Smooth muscle cell (in vitro differentiated cells): ENCODE results near the gene NUP93. TPM values are rescaled to one million over a fixed set of nuclear protein-coding genes. Genes with fewer than 3 reads are reported as not detected.

Source experiments
- DNase-seq: peaks from one replicate; lab custom pipeline; 2025; ENCODE audit not compliant: unreplicated experiment; lab: John Stamatoyannopoulos, UW
- H2AFZ ChIP-seq: fragments of 200-600 bp; sonication (generic); 2 replicates; pipeline ENCODE4 v1.6.0; 2016; ENCODE audit warnings: antibody characterized with exemption, low read depth, mild to moderate bottlenecking
- H3F3A ChIP-seq: fragments of 200-600 bp; sonication (generic); 2 replicates; pipeline ENCODE4 v1.6.0; 2017; ENCODE audit warnings: antibody characterized with exemption, low read depth
- H3K27ac ChIP-seq: fragments of 200-600 bp; sonication (generic); 2 replicates; pipeline ENCODE4 v1.5.1; 2016; ENCODE audit warnings: low read depth, mild to moderate bottlenecking
- H3K27me3 ChIP-seq: fragments of 200-600 bp; sonication (generic); 2 replicates; pipeline ENCODE4 v1.6.1; 2016; ENCODE audit warnings: low read depth, mild to moderate bottlenecking
- H3K36me3 ChIP-seq: fragments of 200-600 bp; sonication (generic); 2 replicates; pipeline ENCODE4 v1.5.1; 2016; ENCODE audit warnings: low read depth
- H3K4me1 ChIP-seq: fragments of 200-600 bp; sonication (generic); 2 replicates; pipeline ENCODE4 v1.5.1; 2016; ENCODE audit warnings: low read depth
- H3K4me2 ChIP-seq: fragments of 200-600 bp; sonication (generic); 2 replicates; pipeline ENCODE4 v1.6.0; 2016; ENCODE audit warnings: mild to moderate bottlenecking
- H3K4me3 ChIP-seq: fragments of 200-600 bp; sonication (generic); 2 replicates; pipeline ENCODE4 v1.5.1; 2016; ENCODE audit warnings: mild to moderate bottlenecking
- H3K79me2 ChIP-seq: fragments of 200-600 bp; sonication (generic); 2 replicates; pipeline ENCODE4 v1.6.0; 2016; ENCODE audit warnings: low read depth, mild to moderate bottlenecking
- H3K9ac ChIP-seq: fragments of 200-600 bp; sonication (generic); 2 replicates; pipeline ENCODE4 v1.6.0; 2016; ENCODE audit warnings: low read depth
- H3K9me3 ChIP-seq: fragments of 200-600 bp; sonication (generic); replicated peaks from 2 replicates; pipeline ENCODE4 v1.5.1; 2016; ENCODE audit warnings: low read depth
- H4K20me1 ChIP-seq: fragments of 200-600 bp; sonication (generic); 2 replicates; pipeline ENCODE4 v1.6.0; 2016; ENCODE audit warnings: low read depth
- WGBS: methylation state at CpG from one replicate; pipeline ENCODE4 v1.1.7; 2016; ENCODE audit warnings: low lambda C conversion rate; 5-methylcytosine and 5-hydroxymethylcytosine counted together
- polyA plus RNA-seq: library from polyadenylated mRNA; unstranded; fragments of >200 nt; fragmentation: Nextera tagmentation; extraction: Ambion mirVana; gene quantifications from 2 replicates; pipeline ENCODE4 v1.2.1, GENCODE V29; 2016
- total RNA-seq: library from RNA; depleted of rRNA; stranded (reverse); fragments of >200 nt; gene quantifications from 2 replicates; pipeline ENCODE4 v1.2.3, GENCODE V29; 2014
- TF ChIP-seq, protein P1 (sequence below): fragments of 200-600 bp; sonication (generic); IDR thresholded peaks from 2 replicates; pipeline ENCODE4 v1.5.1; 2017; ENCODE audit warnings: borderline replicate concordance, mild to moderate bottlenecking, antibody characterized with exemption; ENCODE audit not compliant: insufficient read depth, poor library complexity, severe bottlenecking

Gene NUP93
- total and polyA plus RNA-seq, 2 experiments from 2014 or later: 45.6 to 55.8 TPM

- Histone ChIP-seq H3K79me2 (no peaks in the 10 kb centered on the region), H3K4me2 (no peak overlapping the region), H3K27ac (no peak overlapping the region), H3K27me3 (no peaks in the 10 kb centered on the region), H3F3A (no peaks in the 10 kb centered on the region), H2AFZ (no peak overlapping the region), H3K4me3 (no peak overlapping the region), H4K20me1 (no peaks in the 10 kb centered on the region), H3K9me3 (no peaks in the 10 kb centered on the region), H3K36me3 (no peaks in the 10 kb centered on the region), H3K4me1 (no peaks in the 10 kb centered on the region), H3K9ac (no peak overlapping the region)
- whole genome bisulfite sequencing: 40% methylated on average over 2 of the region's 2 CpGs
- TF ChIP-seq, protein P1, sequence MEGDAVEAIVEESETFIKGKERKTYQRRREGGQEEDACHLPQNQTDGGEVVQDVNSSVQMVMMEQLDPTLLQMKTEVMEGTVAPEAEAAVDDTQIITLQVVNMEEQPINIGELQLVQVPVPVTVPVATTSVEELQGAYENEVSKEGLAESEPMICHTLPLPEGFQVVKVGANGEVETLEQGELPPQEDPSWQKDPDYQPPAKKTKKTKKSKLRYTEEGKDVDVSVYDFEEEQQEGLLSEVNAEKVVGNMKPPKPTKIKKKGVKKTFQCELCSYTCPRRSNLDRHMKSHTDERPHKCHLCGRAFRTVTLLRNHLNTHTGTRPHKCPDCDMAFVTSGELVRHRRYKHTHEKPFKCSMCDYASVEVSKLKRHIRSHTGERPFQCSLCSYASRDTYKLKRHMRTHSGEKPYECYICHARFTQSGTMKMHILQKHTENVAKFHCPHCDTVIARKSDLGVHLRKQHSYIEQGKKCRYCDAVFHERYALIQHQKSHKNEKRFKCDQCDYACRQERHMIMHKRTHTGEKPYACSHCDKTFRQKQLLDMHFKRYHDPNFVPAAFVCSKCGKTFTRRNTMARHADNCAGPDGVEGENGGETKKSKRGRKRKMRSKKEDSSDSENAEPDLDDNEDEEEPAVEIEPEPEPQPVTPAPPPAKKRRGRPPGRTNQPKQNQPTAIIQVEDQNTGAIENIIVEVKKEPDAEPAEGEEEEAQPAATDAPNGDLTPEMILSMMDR: no peak
- DNase-seq: no peak
Observed at GRCh38 chr16:56830669-56831068, 100.7 kb downstream of the NUP93 start.

- Histone ChIP-seq H3K27ac (no peak overlapping the region), H3K36me3 (no peaks in the 10 kb centered on the region), H3K79me2 (no peaks in the 10 kb centered on the region), H3K4me1 (no peaks in the 10 kb centered on the region), H3K9me3 (no peaks in the 10 kb centered on the region), H3K4me3 (no peak overlapping the region), H3K9ac (no peak overlapping the region), H3K27me3 (no peaks in the 10 kb centered on the region), H3F3A (no peaks in the 10 kb centered on the region), H2AFZ (no peak overlapping the region), H4K20me1 (no peaks in the 10 kb centered on the region), H3K4me2 (no peak overlapping the region)
- no peak for DNase-seq
- TF ChIP-seq, protein P1: no peak
Observed at GRCh38 chr16:56832768-56833167, 102.8 kb downstream of the NUP93 start.

DNA sequence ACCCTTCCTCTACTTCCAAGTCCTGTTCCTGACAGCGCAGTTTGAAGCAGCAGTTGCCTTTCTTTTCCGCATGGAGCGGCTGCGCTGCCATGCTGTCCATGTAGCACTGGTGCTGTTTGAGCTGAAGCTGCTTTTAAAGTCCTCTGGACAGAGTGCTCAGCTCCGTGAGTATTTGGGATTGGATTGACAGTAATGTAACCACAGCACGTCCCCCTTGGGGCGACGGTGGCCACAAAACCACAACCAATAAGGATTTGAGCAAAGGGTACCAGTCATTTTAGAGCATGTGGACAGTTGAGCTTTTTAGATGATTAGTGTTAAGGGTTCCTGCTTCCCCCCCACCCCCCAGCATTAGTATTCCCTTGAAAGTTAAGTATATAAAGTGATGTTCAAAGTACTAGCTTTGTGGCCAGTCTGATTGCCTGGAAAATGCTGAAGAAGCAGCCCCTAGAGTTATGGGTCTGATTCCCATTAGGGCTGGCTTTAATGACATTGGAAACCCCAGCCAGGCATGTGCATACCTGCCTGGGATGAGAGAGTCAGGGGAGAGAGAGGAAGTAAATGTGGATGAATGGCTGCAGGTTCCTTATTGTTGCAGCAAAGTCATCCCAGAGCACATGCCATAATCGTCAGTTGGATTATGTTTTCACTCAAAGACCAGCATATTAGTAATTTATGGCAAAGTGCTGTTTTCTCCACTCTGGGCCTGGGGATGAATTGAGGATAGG, 103.5 kb downstream of the NUP93 start:
- Histone ChIP-seq H3K27me3 (no peaks in the 10 kb centered on the region), H3K79me2 (no peaks in the 10 kb centered on the region), H3K4me3 (no peak overlapping the region), H3K9ac (no peak overlapping the region), H3K9me3 (no peaks in the 10 kb centered on the region), H3K4me2 (no peak overlapping the region), H3K36me3 (no peaks in the 10 kb centered on the region), H3K4me1 (no peaks in the 10 kb centered on the region), H3K27ac (no peak overlapping the region), H3F3A (no peaks in the 10 kb centered on the region), H2AFZ (no peak overlapping the region), H4K20me1 (no peaks in the 10 kb centered on the region)
- TF ChIP-seq, protein P1: no peak
- no peak for DNase-seq
- 80% methylated on average over 9 of the region's 9 CpGs for WGBS

GRCh38 chr16:56835320-56835719, 105.4 kb downstream of the NUP93 start:
- Histone ChIP-seq H3K36me3 (no peaks in the 10 kb centered on the region), H3K9me3 (no peaks in the 10 kb centered on the region), H3K4me3 (no peak overlapping the region), H3K4me2 (no peak overlapping the region), H3K4me1 (no peaks in the 10 kb centered on the region), H3K27ac (no peak overlapping the region), H3K27me3 (no peaks in the 10 kb centered on the region), H3K9ac (no peak overlapping the region), H3K79me2 (no peaks in the 10 kb centered on the region), H3F3A (no peaks in the 10 kb centered on the region), H2AFZ (no peak overlapping the region), H4K20me1 (no peaks in the 10 kb centered on the region)
- DNase-seq: no peak
- WGBS: 89% methylated on average over 2 of the region's 2 CpGs
- TF ChIP-seq, protein P1: no peak
